KOPT-K1 (cell line): ENCODE data around the gene TCEA2.

Source experiments
- H3K27ac ChIP-seq: fragments of 200-600 bp; sonication (generic); 2 replicates; pipeline ENCODE4 v1.5.1; 2016; ENCODE audit warnings: antibody characterized with exemption, mild to moderate bottlenecking, low read depth, low read length; ENCODE audit not compliant: poor library complexity, severe bottlenecking
- H3K36me3 ChIP-seq: fragments of 200-600 bp; sonication (generic); 2 replicates; pipeline ENCODE4 v1.5.1; 2017; ENCODE audit warnings: antibody characterized with exemption, mild to moderate bottlenecking, low read length, moderate library complexity; ENCODE audit not compliant: insufficient read depth
- H3K9me3 ChIP-seq: fragments of 200-600 bp; sonication (generic); 2 replicates; pipeline ENCODE4 v1.5.1; 2017; ENCODE audit warnings: antibody characterized with exemption, low read length, mild to moderate bottlenecking; ENCODE audit not compliant: insufficient read depth, poor library complexity, severe bottlenecking

Gene TCEA2

GRCh38 chr20:64051561-64052325 lies 11.3 kb upstream of the TCEA2 start:
- Histone ChIP-seq H3K36me3 (no peaks in the 10 kb centered on the region), H3K27ac (no peak overlapping the region), H3K9me3 (no peaks in the 10 kb centered on the region)

GRCh38 chr20:64052326-64052722 lies 10.7 kb upstream of the TCEA2 start:
- Histone ChIP-seq H3K27ac (no peak overlapping the region), H3K9me3 (no peaks in the 10 kb centered on the region), H3K36me3 (no peaks in the 10 kb centered on the region)

- H3K9me3 ChIP-seq: no peaks in the 10 kb centered on the region
- H3K27ac ChIP-seq: no peak overlapping the region
- H3K36me3 ChIP-seq: no peaks in the 10 kb centered on the region
Measured at GRCh38 chr20:64052987-64053840, 9.8 kb upstream of the TCEA2 start.

DNA sequence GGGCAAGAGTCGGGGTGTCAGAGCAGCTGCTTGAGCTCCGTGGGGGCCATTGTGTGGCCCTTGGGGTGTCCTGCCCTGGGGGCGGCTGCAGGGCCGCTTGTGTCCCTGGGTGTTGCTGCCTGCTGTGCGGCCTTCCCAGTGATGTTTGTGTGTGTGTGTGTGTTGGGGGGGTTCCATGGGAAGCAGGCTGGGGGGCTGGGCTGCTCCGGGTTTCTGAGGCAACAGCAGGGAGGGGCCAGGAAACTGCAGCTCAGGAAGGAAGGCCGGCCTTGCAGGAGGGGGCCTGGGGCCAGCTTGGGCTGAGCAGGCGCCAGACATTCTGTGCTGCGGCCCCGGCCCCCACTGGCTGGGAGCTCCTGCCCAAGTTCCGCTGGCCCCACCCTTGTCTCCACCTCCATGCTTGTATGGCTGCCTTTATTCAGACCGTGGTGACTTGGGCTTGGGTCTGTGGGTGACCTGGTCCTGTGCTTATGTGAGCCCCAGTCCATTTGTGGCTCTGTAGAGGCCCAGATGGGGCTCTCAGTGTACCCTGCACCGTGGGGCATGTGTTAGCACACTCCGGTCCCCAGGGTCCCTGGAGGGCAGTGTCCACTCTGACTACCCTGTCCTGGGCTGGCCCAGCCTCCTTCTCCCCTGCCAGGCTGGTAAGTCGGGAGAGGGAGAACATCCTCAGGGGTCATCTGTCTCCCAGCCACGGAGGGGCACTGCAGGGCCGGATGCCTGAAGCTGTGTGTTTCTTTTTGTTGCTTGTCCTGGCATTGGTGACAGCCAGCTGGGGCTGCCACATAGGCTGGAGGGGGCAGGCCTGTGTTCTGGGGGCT lies 8.9 kb upstream of the TCEA2 start:
- Histone ChIP-seq H3K27ac (no peak overlapping the region), H3K36me3 (no peaks in the 10 kb centered on the region), H3K9me3 (no peaks in the 10 kb centered on the region)

DNA sequence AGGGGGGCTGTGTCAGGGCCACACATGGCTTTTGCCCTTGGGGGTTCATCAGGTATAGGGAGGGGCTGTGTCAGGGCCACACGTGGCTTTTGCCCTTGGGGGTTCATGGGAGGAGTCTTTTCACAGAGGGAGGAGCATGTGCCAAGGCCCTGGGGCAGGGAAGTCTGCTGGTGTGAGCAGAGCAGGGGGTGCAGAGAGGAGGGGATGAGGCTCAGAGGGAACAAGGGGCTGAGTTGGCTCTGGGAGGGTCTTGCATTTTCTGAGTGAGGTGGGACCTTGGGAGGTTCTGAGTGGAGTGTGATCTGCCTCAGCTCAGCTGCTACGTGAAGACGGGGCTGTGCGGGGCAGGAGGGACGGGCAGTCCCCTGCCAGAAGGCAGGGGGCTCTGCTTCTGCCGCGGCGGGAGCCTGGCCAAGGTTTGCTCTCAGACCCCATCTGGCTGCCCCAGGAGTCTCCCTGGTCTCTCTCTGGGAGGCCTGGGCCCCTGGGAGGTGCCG lies 7.6 kb upstream of the TCEA2 start:
- no peaks in the 10 kb centered on the region for H3K36me3 ChIP-seq
- no peaks in the 10 kb centered on the region for H3K9me3 ChIP-seq
- H3K27ac ChIP-seq: no peak overlapping the region

DNA sequence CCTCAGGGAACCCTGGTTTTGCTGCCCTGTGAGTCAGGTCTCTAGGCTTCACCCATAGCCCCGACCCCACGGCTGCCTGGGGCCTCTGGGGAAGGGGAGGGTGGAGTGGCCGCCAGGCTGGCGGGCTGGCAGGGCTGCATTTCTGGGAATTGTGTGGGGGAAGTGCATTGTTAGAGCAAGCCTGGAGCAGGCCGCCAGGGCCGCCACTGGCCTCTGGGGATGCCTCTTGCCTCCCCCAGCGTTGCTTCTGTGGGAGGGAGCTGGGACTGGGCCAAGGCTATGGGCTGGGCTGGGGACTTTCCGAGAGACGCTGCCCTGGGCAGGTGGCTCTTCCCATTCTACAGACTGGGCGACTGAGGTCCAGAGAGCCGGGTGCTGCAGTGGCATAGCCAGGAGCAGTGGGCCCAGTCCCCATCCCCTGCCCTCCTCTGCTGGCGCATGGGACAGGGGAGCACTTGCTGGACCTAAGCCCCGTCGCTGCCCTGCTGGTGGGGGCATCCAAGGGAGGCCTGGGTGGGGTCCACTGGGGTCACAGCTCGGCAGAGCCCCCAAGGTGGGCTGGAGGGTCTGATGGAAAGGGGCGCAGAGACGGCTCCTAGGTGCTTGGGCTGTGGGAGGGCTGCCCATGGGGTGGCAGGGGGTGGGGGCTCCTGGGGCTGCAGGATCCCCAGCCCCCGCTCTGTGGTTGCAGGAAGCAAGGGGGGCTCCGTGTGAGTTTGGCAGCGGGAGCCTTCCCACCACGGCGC lies 6.9 kb upstream of the TCEA2 start:
- H3K36me3 ChIP-seq: no peaks in the 10 kb centered on the region
- H3K27ac ChIP-seq: no peak overlapping the region
- H3K9me3 ChIP-seq: no peaks in the 10 kb centered on the region

GRCh38 chr20:64056639-64056888 lies 6.4 kb upstream of the TCEA2 start:
- no peaks in the 10 kb centered on the region for H3K36me3 ChIP-seq
- no peak overlapping the region for H3K27ac ChIP-seq

DNA sequence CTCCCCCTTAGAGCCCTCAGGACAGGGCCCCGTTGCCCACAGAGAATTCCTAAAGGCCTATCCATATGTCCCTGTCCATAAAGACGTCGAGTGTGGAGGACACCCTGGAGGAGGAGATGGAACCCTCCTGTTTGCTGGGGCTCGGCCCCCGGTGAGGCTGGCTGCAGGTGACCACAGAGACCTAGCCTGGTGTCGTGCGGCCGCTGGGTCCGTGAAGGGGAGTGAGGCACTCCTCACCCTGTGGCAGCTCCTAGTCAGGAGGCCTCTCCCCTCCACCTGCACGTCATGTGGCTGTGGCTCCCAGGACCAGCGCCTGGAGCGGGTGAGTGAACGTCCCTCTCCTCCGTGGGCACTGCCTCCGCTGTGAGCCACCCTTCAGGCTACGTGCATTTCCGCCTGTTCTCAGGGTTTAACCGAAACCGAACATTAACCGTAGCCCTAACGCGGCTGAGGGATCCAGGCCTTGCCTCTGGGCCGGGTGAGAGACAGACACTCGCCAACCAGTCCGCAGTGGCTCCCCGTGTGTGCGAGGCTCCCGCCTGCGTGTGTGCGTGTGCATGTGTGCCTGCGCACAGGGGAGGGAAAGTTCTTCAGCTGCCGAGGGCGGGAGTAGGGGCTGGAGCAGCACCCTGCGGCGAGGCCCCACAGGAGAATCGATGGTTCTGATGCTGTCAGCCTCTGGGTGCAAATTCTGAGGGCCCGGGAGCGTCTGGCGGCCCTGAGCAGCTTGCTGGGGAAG lies 5.9 kb upstream of the TCEA2 start:
- H3K27ac ChIP-seq: no peak overlapping the region
- no peaks in the 10 kb centered on the region for H3K9me3 ChIP-seq
- H3K36me3 ChIP-seq: no peaks in the 10 kb centered on the region

More at GRCh38 chr20:64056639-64056888, 6.4 kb upstream of the TCEA2 start:
- no peaks in the 10 kb centered on the region for H3K9me3 ChIP-seq

DNA sequence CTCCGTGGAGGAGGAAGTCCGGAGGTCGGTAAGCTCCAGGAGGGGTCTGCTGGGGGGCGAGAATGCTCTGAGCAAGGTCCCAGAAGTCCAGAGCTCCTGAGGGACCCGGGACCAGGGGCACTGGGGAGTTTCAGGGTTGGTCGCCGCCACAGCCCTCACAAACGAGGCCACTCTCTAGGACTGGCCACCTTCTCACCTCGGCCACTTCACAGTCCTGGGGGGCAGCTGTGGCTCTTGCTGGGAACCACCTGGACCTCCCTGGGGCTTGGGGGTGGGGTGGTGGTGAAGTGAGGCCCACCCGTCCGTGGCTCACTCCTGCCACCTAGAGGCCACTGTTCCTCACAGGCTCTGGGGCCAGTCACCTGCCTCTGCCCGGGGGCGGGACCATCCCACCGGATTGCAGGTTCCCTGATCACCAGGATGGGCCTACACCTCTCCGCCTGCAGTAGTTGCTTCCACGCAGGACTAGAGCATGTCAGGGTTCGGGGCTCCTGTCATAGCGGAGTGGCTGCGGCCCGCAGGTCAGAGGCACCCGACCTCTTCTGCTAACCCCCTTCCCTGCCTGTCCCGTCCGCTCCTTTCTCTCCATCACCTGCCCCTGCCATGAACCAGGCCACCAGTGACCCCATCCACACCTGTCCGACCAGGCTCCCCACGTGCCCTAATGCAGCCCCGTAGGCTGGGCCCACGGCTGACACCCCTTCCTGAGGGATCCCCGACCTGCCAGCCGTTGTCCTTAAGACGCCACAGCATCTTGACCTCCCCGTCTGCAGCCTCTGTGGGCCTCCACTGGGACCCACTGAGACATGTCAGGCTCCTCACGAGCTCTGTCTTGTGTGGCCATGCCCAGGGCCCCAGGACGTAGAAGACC lies 5.1 kb upstream of the TCEA2 start:
- H3K9me3 ChIP-seq: no peaks in the 10 kb centered on the region
- H3K27ac ChIP-seq: no peak overlapping the region
- H3K36me3 ChIP-seq: no peaks in the 10 kb centered on the region

DNA sequence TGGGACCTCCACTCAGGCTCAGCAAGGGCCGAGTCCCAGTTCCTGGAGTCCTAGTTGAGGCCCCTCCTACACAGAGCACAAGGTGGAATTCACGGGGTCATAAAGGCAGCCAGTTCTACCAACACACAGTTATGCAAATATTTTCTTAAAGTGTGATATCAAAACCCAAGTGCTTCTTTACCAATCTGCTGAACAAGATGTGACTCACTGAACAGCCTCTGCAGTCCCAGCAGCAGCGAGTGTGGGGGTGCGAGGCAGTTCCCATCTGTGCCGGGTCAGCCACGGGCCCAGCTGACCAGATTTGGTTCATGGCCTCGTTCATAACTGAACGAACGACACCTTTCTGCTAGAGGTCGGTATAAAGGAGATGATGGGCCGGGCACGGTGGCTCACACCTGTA lies 4.5 kb upstream of the TCEA2 start:
- no peaks in the 10 kb centered on the region for H3K36me3 ChIP-seq
- H3K9me3 ChIP-seq: no peaks in the 10 kb centered on the region
- no peak overlapping the region for H3K27ac ChIP-seq

DNA sequence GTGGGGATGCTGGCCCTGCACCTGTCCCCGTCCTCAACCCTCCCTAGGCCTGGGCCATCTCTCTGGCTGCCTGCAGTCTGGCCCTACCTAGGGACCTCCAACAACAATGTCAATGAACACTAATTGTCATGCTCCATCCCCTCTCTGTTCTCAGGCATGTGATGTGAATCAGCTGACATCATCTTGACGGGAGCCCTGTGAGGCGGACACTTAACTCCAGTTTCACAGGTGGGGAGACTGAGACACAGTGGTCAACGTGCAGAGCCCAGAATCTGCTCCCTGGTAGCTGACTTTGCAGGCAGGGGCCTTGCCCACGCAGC lies 762 bp upstream of the TCEA2 start:
- peak overlapping the region; percentile 58 for H3K27ac ChIP-seq
- H3K36me3 ChIP-seq: no peaks in the 10 kb centered on the region
- no peaks in the 10 kb centered on the region for H3K9me3 ChIP-seq

DNA sequence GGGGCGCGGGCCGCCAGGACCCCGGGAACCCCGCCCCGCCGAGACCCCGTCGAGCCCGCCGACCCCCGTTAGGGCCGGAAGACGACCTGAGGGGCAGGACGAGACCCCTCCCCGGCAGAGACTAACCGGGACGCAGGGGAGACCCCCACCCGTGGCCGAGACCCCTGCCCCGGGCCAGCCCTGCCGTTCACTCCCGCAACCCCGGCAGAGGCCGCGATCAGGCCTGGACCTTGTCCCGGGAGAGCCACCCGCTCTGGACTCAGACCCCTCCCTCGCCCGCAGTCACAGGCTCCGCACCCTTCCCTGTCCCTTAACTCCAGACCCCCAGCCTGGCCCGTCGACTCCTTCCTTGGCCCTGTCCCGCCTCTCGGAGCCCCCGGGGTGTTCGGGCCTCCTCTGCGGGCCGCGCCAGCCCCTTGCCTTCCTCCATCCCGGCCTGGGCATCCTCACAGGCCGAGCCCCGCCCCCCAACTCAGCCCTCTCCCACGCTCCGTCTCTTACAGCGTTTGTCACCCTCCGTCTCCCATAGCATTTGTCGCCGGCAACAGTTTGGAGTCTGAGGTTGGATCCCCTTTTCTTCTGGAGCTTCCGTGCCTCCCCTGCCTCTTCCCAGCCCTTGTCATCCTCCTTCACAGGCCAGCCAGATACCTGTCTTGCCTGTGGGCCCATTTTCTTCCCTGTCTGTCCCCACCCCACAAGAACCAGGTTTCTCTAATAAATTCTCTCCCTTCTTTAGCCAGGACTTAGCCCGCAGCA lies 569 bp downstream of the TCEA2 start:
- Histone ChIP-seq H3K36me3 (no peaks in the 10 kb centered on the region), H3K27ac (peak overlapping the region; percentile 58), H3K9me3 (no peaks in the 10 kb centered on the region)

DNA sequence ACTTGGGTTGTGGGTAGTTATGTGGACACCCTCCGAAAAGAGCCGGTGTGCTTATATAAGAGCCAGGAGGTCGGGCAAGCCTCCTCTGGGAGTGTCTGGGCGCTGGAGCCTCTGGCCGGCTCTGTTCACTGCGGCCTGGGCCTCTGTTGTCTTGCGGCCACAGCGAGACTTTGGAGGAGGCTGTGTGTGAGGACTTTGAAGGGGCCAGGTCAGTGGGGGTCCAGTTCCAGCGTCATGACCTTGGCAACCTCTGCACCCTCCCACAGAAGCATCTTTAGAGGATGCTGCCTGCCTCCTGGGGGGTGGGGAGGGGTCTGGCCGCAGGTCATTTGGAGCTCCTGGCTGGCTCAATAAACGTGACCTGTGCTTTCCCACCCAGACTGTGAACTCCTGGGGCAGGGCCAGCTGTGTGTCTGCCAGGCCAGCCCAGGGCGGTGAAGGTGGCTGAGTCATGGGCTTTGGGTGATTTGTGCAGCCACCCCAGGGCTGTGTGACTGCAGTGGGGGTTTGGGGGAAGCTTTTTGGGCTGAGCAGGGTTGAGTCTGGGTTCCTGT lies 1.2 kb downstream of the TCEA2 start:
- Histone ChIP-seq H3K27ac (peak overlapping the region; percentile 76), H3K9me3 (no peaks in the 10 kb centered on the region), H3K36me3 (no peaks in the 10 kb centered on the region)
